Activated CD4-positive, alpha-beta T cell treated with anti-CD3 and anti-CD28 coated beads for 1 hour (primary cell): ENCODE measurements around the gene CSMD2.
"Not testable (repeated sequence)": the region's sequence is repeated elsewhere in the genome, so short reads cannot be mapped to it uniquely, and the experiment has no call there.

Experiments
- DNase-seq: peaks from one replicate; pipeline ENCODE4 v3.0.0-alpha.2; 2020

Gene CSMD2

DNA sequence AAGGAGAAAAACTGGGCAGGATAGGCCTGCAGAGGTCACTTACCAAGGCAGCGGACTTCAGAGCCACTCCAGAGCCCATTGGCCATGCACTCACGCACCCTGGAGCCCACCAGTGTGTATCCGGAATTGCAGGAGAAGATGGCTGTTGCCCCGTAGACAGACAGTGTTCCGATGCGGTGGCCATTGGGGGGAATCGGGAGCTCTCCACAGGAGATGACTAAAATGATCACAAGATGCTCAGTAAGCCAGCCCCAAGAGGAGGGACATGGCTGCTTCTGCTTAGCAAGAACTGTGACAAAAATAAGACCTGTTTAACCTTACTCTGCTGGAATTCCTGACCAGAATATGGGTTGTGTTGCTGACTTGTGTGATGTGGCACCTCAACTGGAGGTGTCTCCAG is 595.7 kb downstream of the CSMD2 start:
- no peak for DNase-seq

GRCh38 chr1:33563699-33564098 is 601.3 kb downstream of the CSMD2 start:
- no peak for DNase-seq

DNA sequence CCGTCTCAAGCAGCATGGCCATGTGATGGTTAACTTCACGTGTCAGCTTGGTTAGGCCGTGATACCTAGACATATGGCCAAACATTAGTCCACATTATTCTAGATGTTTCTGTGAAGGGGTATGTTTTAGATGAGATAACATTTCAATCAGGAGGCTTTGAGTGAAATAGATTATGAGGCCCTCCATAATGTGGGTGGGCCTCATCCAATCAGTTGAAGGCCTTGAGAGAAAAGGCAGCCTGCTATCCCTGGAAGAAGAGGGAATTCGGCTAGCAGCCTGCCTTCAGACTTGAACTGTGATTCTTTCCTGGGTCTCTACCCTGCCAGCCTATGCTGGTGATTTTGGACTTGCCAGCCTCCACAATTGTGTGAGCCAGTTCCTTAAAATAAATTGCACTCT is 602.5 kb downstream of the CSMD2 start:
- DNase-seq = no peak

DNA sequence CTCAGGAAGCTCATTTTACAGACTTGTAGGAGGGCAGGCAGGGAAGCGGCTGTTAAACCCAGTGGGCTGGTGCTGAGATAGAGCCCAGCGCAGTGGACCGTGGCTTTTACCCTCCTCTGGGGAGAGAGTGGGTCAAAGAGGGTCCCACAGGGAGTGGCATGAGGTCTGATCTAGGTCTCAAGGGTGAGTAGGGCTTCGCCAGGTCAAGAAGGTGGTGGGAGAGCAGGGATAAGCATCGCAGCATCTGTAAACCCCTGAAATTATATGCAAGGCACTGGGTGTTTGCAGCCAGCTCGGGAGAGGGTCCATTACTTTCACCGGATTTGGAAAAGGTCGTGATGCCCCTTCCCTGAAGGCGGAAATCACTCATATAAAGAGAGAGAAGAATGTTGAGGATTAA is 603.5 kb downstream of the CSMD2 start:
- DNase-seq = no peak

DNA sequence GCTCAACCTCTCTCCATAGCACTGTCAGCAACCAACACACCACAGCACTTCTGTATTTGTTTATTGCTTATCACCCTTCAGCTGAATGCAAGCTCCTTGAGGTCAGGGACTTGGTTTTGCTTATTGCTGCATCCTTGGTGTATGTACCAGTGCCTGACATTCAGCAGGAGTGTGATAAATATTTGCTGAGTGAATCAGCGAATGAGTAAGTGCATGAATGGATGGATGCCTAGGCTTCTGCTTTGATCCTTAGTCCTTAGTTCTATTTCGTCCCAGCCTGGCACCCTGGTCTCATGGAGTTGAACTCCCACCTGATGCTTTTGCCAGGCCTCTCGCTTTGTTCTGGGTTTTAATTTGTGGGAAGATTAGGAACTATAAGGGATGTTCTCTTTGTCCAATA is 604.4 kb downstream of the CSMD2 start:
- DNase-seq = no peak

DNA sequence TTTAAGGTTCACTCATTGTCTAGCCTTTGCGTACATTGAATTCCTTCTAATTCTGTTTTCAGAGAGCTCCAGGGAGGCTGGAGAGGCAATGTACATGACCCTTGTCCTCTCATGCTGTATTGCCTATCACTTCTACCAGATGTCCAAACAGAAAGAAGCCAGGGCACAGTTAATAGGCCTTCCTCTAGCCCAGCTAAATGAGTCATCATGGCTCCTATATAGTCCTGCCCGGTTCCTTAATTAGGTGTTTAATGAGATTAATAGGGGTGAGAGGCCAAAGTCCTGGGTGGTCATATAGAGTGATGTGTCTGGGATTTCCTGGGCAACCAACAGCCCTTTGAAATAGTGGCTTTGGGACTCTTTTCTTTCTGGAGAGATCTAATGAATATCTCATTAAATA is 616.3 kb downstream of the CSMD2 start:
- no peak for DNase-seq

GRCh38 chr1:33548319-33548718 is 616.7 kb downstream of the CSMD2 start:
- DNase-seq = no peak

GRCh38 chr1:33547576-33547975 is 617.5 kb downstream of the CSMD2 start:
- DNase-seq = no peak

GRCh38 chr1:33541966-33542365 is 623.1 kb downstream of the CSMD2 start:
- DNase-seq = no peak

GRCh38 chr1:33537885-33538284 is 627.1 kb downstream of the CSMD2 start:
- no peak for DNase-seq

DNA sequence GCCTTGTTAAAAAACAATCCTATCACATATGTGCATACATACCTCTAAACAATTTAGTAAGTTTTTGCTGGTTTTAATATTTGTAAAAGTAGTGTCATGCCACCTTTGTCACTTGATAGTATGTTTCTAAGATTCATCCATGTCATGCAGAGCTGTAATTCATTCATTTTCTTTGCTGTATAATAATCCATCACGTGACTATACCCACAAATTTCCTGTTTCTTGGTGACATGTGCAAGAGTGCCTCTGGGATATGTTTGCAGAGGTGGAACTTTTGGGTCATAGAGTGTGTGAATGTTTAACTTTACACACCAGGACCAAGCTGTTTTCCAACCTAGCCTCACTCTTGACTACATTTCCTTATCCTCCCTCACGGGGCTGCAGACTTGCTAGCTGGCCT is 629.7 kb downstream of the CSMD2 start:
- DNase-seq = no peak

DNA sequence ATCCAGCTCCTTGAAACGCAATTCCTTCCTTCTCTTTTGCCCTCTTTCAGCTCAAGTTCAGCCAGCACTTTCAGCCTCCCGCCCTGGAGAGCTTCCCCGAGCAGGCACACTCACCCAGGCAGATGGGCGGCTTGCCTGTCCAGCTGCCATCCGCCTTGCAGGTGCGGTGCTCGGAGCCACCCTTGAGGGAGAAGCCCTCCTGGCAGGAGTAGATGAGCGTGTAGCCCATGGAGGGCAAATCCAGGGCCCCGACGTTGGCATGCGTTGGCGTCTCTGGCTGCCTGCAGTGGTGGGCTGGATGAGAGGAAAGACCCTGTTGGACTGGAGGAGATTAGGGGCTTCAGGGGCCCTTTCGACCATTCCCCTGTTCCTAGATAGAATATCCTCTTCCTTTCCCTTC is 632.1 kb downstream of the CSMD2 start:
- DNase-seq = no peak

- DNase-seq = no peak
These were observed 632.8 kb downstream of the CSMD2 start for GRCh38 chr1:33532250-33532649.

DNA sequence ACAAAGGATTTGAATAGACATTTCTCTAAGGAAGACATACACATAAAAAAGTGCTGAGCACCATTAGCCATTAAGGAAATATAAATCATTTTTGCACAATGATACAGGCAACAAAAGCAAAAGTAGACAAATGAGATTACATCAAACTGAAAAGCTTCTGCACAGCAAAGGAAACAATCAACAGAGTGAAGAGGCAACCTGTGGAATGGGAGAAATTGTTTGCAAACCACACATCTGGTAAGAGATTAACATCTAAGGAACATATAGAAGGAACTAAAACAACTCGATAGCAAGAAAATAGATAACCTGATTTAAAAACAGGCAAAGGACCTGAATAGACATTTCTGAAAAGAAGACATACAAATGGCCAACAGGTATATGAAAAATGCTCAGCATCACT is 635.1 kb downstream of the CSMD2 start:
- DNase-seq = no peak

GRCh38 chr1:33527934-33528333 is 637.1 kb downstream of the CSMD2 start:
- DNase-seq = no peak

DNA sequence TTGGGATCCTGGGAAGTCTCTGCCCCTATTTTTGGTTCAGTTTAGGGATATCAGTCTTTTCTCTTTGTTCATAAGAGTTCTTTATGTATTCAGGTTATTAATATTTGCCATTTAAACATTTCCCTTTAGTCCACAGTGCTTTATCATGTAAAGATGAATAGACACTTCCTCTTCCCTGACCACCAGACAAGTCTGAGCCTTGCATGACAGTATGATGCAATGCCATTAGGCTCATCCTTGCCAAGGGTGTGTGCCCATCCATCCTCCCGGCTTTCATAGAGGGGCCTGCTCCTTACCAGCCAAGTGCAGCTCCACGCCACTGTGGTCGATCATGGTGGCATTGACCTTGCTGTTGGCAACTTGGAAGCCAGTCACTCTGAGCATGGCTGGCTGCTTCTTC is 640.4 kb downstream of the CSMD2 start:
- DNase-seq = no peak

DNA sequence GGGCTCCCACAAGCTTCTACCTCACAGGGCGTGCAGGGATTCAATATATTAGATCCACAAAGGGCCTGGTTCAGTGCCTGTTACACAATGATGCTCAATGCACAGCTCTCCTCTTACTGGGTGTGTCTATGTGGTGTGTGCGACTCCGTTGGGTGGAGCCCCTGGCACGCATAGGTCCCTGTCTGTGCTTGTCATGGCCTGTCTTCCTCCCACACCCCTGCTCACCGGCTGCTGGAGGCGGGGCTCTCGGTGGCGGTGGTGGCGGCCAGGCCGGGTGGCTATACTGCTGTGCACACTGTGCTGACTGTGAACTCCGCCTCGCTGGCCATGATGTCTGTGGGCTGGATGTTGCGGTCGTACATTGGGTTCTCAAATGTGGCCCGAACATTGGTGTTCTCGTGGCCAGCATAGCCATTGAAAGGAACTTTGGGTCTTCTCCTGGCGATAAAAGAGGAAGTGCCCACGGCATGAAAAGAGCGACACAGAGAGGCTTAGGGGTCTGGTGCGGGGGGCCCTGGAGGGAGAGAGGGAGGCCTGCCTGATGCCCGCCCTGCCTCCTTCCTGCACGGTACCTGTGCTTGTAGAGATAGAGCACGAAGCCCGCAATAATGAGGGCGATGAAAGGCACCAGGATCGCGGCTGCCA is 645.7 kb downstream of the CSMD2 start:
- DNase-seq = no peak

DNA sequence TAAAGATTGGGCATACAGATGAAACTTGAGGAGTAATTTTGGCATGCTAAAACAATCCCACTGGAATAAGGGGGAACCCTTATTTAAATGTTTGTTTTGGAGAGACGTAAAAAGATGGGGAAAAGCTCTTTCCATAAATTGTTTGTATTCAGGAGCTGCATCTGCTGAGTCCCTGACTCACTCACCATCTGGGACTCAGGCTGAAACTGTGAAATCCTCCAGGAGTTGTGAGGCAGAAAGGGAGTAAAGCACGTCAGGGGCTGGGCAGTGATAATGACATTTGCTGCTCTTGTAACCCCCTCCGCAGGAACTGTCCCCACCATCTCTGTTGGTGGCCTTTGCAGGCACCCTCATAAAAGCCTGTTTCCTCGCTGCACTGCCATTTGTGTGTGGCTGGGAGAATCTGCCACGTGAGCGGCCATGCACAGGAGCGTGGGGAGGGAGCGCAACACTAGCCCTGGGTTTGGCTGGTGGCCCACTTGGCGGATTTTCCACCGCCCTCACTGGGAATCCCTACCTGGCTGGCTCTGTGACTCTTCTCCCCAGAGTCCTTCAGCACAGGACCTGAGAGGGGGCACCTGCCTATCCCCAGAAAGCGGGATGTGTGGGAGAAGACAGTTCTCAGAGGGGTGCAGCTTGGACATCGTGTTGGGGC is 647.3 kb downstream of the CSMD2 start:
- no peak for DNase-seq

GRCh38 chr1:33516891-33517567 is 648.0 kb downstream of the CSMD2 start:
- DNase-seq = no peak

DNA sequence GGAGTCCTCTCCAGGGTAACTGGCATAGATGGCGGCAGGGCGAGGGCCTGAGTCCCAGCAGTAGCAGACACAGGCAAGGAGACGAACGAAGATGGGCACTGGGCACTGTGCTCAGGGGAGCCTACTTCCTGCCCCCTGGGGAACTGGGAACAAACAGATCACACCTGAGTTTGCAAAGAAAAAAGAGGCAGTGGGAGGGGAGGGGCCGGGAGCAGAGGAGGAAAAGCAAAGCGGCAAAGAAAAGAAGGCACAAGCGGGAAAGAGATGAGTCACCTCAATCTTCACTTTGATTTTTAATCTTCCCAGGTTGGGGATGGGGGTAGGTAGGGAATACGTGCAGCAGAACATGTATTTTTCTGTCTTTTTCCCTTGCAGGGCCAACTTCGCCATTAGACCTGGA is 648.6 kb downstream of the CSMD2 start:
- DNase-seq = no peak

GRCh38 chr1:33515607-33516006 is 649.4 kb downstream of the CSMD2 start:
- DNase-seq = no peak

GRCh38 chr1:33515112-33515511 is 649.9 kb downstream of the CSMD2 start:
- DNase-seq = no peak

DNA sequence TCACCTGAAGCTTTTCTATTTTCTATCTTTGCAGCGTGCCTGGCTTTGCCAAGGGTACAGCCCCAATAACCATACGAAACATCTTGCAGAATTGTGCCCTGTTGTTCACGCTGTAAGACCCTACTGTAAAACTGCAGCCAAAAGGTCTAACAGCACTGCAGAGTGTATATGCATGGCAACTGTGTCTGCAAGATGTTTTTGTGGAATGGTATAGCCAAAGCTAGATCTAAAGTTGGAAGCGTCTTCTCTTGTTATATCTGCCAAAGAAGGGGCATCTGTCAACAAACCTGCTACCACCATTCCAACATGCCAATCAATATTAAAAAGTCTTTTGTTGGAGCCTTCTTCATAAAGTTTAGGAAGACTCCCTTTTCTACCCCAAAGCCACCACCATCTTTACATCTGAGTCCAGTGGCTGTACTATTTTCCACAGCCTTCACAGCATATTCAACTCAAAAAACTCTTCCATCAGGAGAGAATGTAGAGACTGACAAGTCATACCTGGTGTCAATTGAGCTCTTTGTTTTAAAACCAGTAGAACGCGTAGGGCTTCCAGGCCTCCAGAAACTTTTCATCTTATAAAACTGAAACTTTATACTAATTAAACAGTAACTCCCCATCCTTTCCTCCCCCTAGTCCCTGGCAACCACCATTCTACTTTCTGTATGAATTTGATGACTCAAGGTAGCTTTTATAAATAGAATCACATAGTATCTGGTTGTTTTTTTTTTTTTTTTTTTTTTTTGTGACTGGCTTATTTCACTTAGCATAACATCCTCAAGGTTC is 652.6 kb downstream of the CSMD2 start:
- DNase-seq = no peak

DNA sequence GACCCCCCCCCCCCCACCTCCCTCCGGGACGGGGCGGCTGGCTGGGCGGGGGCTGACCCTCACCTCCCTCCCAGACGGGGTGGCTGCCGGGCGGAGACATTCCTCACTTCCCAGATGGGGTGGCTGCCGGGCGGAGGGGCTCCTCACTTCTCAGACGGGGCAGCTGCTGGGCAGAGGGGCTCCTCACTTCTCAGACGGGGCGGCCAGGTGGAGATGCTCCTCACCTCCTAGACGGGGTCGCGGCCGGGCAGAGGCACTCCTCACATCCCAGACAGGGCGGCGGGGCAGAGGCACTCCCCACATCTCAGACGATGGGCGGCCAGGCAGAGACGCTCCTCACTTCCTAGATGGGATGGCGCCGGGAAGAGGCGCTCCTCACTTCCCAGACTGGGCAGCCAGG is 655.8 kb downstream of the CSMD2 start:
- DNase-seq = not testable (repeated sequence)
